Limb (tissue), 2 donors: ENCODE measurements around the gene CUX1.

Experiments
- DNase-seq, 2 donors: peaks; one replicate each; pipeline ENCODE4 v3.0.0-alpha.2; 2016; ENCODE audit errors: extremely low spot score in 2 of 2

Gene CUX1

GRCh38 chr7:102236102-102236501 is 418.7 kb downstream of the CUX1 start:
- no peak for DNase-seq

- DNase-seq: peak; percentile 50 to 79
These were observed 419.3 kb downstream of the CUX1 start for GRCh38 chr7:102236592-102237287.

GRCh38 chr7:102239206-102239820 is 421.9 kb downstream of the CUX1 start:
- no peak for DNase-seq

GRCh38 chr7:102241431-102241830 is 424.0 kb downstream of the CUX1 start:
- no peak for DNase-seq

- no peak for DNase-seq
These were observed 427.2 kb downstream of the CUX1 start for GRCh38 chr7:102244601-102245000.

GRCh38 chr7:102248081-102248455 is 430.6 kb downstream of the CUX1 start:
- no peak for DNase-seq

GRCh38 chr7:102248456-102249395 is 431.3 kb downstream of the CUX1 start:
- no peak for DNase-seq

- DNase-seq: no peak
These were observed 434.3 kb downstream of the CUX1 start for GRCh38 chr7:102251531-102252365.

GRCh38 chr7:102252366-102252982 is 435.0 kb downstream of the CUX1 start:
- no peak for DNase-seq

- DNase-seq: no peak
These were observed 435.9 kb downstream of the CUX1 start for GRCh38 chr7:102253066-102253972.

- peak in 1 of 2 donors; percentile 85 for DNase-seq
These were observed 436.5 kb downstream of the CUX1 start for GRCh38 chr7:102253973-102254370.

GRCh38 chr7:102254521-102254920 is 437.1 kb downstream of the CUX1 start:
- DNase-seq: no peak

GRCh38 chr7:102255501-102255900 is 438.1 kb downstream of the CUX1 start:
- DNase-seq: no peak

- DNase-seq: no peak
These were observed 438.5 kb downstream of the CUX1 start for GRCh38 chr7:102255916-102256315.

GRCh38 chr7:102258073-102258748 is 440.8 kb downstream of the CUX1 start:
- DNase-seq: no peak

GRCh38 chr7:102258749-102259107 is 441.3 kb downstream of the CUX1 start:
- DNase-seq: no peak

GRCh38 chr7:102260856-102261255 is 443.4 kb downstream of the CUX1 start:
- DNase-seq: peak in 1 of 2 donors; percentile 62

- no peak for DNase-seq
These were observed 444.0 kb downstream of the CUX1 start for GRCh38 chr7:102261451-102261850.

- DNase-seq: peak in 1 of 2 donors; percentile 34
These were observed 445.1 kb downstream of the CUX1 start for GRCh38 chr7:102262546-102262945.
